HG03175 (cell line): ENCODE measurements around the gene C6.
"Not testable (repeated sequence)": the region's sequence is repeated elsewhere in the genome, so short reads cannot be mapped to it uniquely, and the experiment has no call there.

Source experiments
- ATAC-seq: cut with Tn5 transposase; IDR thresholded peaks from one replicate; pipeline ENCODE4 v1.9.1; 2021; ENCODE audit warnings: mild to moderate bottlenecking, moderate library complexity; ENCODE audit not compliant: unreplicated experiment

C6 gene

DNA sequence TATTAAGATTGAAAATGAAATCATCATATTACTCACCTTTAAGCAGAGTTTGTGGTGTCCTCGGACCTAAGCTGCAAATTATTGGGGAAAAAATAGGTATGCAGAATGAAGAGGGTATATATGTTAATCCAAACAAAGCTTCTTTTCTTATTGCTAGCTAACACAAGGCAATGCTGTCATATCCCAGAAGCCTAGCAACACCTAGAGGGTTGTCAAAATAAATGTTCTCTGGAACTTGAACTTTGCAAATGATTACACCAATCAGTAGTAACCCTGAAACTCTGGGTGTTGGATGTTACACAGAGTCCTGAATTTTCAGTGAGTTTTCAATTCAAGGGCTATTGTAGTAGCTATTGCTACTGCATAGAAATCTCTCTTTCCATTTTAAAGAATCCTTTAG, at the start of gene C6:
Gene C6, minus strand, starts transcription at position 193 of the 400 bp plus-strand sequence. CDS start 10,302 bp downstream, outside the sequence.
- no peak for ATAC-seq

GRCh38 chr5:41256400-41256799, 43.1 kb upstream of the C6 start:
- no peak for ATAC-seq

DNA sequence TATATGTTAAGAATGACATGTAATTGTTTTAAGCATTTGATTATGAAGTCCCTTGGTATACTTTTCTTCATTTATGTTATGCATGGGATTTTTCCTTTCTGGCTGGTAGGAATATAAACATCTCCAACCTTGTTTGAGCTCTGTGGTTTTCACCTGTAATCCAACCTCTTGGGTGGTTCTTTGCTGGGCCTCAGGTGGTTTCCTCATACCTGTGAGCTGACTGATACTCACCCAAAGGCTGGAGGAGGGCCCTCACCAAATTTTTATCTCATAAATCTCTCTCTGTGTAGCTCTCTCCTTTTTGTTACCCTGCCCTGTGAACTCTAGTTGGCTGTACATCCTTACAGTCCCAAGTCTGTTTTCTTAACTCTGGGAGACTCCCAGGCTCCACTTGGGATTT, 39.8 kb upstream of the C6 start:
- no peak for ATAC-seq

- ATAC-seq: no peak
These were observed 38.7 kb upstream of the C6 start for GRCh38 chr5:41252036-41252435.

DNA sequence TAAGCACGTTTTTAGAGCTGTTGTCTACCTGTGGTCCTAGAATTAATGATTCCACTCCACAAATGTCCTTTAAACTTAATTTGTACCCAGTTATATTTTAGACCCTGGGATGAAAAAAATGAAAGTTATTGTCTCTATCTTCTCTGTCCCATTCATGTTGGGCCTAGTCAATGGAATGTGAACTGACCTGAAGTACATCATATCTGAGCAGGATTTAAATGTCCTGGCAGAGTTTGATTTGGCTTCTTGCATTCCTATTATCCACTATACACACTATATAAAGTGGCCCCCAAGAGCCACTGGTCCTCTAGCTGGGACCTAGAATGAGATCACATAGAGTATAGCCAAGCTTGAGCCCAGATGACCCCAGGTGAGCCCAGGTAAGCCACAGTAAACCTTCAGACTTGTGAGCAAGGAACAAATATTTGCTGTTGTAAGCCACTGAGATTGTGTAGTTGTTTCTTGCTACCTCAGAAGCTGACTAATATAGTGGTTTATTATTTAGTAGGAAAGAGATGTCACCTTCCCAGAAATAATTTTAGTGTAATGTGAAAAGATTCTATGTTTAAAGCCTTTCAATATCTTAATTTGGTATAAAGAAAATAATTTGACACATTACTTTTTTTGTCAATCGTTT, 37.1 kb upstream of the C6 start:
- no peak for ATAC-seq

GRCh38 chr5:41247135-41247534, 33.8 kb upstream of the C6 start:
- no peak for ATAC-seq

DNA sequence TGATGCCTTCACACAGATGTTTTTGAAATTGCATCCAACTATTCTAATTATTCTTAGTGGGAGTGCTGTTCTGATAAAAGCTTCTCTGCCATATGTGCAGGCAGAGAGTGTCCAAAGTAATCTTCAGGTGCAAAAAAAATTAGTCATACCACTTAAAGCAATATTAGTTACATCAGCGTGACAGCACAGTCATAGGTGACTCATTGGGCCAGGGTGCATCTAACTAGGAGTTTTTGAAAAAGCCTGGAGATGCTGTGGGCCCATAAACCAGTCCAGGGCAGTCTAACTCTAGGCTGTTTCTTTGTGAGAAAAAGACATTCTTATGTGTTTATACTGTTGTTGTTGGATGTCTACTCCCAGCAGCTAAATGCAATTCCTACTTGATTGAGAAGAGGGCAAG, 33.0 kb upstream of the C6 start:
- no peak for ATAC-seq

DNA sequence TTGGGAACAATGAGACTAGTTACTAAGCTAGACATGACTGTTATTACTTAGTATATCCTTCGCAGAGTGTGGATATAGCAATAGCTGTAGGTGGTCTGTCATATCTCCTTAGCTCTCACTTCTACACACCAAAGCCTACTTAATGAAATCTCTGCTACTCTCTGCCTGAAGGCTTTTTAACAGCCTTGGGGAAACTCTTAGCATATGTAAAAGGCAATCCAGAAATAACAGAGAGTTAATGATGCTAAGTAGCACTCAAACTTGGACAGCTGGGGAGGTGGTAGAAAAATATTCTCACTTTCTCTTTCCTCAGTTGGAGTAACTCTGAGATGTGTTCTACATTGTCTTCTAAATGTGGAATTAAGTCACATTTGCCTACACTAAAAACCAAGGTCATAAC, 30.2 kb upstream of the C6 start:
- ATAC-seq: no peak

GRCh38 chr5:41240985-41241384, 27.7 kb upstream of the C6 start:
- no peak for ATAC-seq

DNA sequence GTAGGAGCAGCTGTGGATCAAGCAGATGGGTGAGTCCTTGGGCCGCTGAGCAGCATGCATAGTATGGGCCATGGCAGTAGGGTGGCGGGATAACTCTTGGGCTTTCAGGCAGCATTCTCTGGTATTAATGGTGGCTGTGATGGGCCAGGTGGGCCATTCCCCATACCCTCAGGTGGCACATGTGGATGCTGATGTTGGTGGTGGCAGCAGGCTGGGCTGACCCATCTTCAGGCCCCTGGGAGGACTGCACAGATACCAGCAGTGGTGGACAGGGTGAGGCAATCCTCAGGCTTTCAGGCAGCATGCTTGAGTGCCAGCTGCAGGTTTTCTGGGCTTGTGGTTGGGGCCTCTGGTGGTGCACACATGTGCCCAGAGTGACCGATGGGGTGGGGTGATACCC, 27.1 kb upstream of the C6 start:
- no peak for ATAC-seq

- ATAC-seq: no peak
These were observed 21.1 kb upstream of the C6 start for GRCh38 chr5:41234475-41234874.

DNA sequence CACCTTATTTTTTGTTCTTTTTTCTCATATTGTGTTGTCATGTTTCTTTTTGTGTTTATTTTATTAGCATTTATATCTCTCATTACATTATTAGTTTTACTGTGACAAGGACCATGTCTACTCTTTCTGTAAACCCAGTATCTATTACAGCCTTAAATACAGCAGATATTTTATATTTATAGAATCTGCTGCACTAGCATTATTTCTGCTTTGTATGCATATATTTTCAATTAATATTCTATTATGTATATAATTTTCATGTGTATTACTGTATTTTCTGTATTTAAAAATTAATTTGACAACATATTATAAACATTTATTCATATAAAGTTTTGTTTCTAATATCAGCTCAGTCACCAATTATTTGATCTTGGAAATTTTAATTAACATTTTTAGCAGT, 19.5 kb upstream of the C6 start:
- ATAC-seq: no peak

GRCh38 chr5:41230276-41230675, 16.9 kb upstream of the C6 start:
- ATAC-seq: not testable (repeated sequence)

- no peak for ATAC-seq
These were observed 10.6 kb upstream of the C6 start for GRCh38 chr5:41223962-41224361.

GRCh38 chr5:41219658-41220269, 6.4 kb upstream of the C6 start:
- no peak for ATAC-seq

- ATAC-seq: no peak
These were observed 5.8 kb upstream of the C6 start for GRCh38 chr5:41218929-41219657.

DNA sequence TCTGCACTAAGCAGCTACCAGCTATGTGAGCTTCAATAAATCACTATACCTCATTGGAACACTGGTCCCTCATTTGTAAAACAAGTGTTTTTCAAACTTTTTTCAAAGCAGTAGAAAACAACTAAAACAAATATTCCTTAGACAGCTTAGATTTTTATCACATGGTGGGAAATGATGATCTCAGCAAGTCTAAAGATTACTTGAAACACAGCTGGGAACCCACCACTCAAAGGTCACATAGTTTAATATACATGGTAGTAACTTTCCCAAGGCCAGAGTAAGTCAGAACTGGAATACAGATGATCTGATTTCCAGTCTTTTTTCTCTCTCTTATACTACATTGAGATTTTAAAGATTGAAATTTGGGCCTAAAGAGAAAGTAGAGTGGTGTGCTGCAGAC, 850 bp upstream of the C6 start:
- no peak for ATAC-seq

- no peak for ATAC-seq
These were observed 397 bp downstream of the C6 start for GRCh38 chr5:41212935-41213334.

GRCh38 chr5:41211417-41211816, 1.9 kb downstream of the C6 start:
- no peak for ATAC-seq

DNA sequence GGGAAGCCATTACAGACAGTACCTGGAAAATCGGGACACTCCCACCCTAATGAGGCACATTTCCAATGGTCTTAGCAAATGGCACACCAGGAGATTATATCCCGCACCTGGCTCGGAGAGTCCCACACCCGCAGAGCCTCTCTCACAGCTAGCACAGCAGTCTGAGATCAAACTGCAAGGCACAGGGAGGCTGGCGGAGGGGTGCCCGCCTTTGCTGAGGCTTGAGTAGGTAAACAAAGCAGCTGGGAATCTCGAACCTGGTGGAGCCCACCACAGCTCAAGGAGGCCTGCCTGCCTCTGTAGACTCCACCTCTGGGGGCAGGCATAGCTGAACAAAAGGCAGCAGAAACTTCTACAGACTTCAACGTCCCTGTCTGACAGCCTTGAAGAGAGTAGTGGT, 7.9 kb downstream of the C6 start:
- ATAC-seq: not testable (repeated sequence)

DNA sequence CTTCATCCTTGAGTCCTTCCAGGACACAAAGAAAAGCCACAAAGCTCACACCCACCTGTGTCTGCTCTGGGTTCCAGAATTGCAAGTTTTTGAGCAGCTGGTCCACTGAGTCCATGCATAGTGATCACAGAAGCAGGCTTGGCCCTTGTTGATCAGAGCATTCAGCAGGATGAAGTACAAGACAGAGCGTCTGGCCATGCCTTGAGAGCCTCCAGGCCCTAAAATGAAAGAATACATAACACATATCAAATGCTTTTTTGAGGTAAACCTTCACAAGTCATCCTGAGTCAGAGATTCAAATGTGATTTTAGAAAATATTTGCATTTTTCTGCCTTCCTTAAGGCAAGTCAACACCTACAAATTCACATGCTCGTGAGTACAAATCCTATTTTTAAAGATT, 10.3 kb downstream of the C6 start:
- no peak for ATAC-seq

DNA sequence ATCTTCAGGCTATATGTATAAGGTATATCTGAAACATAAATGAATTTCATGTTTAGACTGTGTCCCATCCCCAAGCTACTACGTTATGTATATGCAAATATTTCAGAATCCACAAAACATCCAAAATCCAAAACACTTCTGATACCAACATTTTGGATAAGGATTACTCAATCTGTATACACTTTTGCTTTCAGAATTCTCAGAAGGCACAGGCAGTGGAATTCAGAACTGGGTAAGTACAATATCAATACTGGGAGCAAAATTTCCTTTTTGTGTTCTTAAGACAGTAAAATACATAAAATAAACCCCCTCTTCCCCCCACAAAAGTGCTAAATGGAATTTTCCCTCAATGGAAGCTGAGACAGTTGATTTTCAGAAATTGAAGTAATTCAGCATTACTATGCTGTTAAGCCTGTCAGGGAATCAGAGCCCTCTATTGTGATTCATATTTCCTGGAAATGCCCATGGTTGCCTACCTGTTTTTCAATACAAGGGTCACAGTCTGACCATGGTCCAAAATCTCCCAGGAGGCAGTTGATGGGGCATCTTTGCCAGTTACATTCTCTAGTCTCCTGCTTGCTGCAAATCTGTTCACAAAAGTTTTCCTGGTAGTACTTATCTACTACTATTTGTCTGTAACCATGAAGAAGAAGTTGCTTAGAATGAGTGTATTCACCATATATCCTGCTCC, 12.1 kb downstream of the C6 start:
- no peak for ATAC-seq
